ENCODE data around the gene SYNGR4.

The SYNGR4 gene

DNA sequence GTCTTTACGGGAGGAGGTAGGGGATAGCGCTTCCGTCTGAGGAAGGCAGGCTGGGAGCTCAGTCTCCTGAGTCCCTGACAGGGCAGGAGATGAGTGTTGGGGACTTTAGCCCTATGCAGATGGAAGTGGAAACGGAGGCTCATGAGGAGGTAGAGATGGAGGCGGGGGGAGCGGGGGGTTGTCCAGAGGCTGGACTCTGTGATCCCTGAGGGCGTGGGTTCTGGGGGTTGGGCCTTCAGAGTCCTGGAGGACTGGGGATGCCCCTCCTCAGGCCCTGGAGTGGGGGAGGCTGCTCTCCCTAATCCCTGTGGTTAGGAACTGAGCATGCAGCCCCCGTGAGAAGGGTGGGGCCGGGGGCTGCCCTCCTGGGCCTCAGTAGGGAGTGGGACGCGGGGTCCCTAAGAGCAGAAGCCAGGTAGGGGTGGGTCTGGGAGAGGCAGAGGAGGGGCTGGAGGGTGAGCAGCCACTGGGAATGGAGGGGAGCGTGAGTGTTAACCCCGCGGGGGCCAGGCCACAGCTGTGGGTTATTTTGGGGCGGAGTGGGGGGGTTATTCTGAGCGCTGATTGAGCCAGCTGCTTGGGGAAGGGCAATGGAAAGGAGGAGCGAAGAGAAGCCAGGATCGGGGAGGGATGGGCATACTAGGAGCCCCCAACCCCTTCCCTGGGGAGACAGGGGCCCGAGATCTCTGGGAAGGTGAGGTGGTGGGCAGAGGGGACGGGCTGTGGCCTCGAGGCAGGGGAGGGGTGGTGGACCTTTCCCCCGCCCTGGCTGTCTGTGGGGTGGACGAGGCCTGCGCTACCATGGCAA lies 32.1 kb downstream of the SYNGR4 start:
- DNase-seq (ENCODE audit: low read depth, low spot score), result no peak

DNA sequence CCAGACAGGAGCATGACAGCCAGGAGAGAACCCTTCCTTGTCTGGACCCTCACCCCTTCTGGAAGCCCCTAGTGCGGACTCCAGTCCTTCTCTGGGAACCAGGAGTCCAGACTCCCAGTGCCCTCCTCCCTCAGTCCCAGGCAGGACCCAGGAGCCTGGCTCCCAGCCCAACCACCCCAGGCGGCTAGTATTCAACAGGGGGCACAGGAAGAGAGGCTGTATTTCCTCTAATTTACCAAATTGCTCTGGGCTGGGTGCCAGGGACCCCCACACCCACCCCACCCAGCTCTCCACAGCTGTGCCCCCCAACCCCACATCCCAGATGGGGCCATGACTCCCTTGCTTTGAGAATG lies 32.6 kb downstream of the SYNGR4 start:
- no peak for DNase-seq (ENCODE audit: low read depth, low spot score)

DNA sequence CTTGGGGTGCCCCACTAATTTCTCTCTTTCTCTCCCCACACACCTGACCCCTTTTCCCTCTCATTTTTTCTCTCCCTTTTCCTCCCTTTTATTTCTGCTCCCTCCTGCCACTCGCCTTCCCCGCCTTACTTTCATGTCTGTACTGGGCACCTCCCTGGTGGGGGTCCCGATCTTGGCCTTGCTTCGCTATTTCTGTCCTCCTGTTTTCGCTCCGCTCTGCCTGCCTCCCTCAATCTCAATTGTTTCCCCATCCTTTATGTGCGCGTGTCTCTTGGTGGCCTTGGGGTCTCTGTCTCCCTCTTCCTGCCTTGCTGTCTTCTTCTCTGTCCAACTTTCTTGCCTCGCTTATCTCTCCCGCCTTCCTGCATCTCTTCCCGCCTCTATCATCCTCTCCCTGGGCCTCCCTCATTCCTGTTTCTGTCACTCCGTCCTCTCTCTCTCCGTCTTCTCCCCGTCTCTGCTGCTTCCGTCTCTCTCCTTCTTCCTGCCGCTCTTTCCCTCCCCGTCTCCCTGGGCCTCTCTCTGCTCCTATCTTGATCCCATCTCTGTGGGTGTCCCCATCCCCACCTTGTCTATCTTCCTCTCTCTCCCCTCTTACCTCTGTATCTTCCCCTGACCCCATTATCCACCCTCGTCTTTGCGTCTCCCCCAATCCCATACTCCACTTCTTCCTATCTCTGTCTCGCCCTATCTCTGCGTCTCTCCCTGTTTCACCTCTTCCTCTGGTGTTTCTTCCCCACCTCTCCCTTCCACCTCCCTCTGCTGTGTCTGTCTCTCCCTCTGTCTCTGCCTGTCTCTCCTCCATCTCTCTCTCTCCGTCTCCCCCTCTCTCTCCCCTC lies 33.3 kb downstream of the SYNGR4 start:
- DNase-seq (ENCODE audit: low read depth, low spot score), result no peak

DNA sequence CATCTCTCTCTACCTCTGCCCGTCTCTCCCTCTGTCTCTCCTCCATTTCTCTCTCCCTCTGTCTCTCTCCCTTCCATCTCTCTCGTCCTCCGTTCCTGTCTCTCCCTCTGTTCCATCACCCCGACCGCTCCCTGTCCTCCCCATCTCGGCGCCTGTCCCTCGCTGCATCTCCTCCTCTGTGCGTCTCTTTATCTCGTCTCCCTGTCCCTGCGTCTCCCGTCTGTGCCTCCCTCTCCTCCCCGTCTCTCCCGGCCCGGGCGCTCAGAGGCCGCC lies 33.9 kb downstream of the SYNGR4 start:
- no peak for DNase-seq (ENCODE audit: low read depth, low spot score)

DNA sequence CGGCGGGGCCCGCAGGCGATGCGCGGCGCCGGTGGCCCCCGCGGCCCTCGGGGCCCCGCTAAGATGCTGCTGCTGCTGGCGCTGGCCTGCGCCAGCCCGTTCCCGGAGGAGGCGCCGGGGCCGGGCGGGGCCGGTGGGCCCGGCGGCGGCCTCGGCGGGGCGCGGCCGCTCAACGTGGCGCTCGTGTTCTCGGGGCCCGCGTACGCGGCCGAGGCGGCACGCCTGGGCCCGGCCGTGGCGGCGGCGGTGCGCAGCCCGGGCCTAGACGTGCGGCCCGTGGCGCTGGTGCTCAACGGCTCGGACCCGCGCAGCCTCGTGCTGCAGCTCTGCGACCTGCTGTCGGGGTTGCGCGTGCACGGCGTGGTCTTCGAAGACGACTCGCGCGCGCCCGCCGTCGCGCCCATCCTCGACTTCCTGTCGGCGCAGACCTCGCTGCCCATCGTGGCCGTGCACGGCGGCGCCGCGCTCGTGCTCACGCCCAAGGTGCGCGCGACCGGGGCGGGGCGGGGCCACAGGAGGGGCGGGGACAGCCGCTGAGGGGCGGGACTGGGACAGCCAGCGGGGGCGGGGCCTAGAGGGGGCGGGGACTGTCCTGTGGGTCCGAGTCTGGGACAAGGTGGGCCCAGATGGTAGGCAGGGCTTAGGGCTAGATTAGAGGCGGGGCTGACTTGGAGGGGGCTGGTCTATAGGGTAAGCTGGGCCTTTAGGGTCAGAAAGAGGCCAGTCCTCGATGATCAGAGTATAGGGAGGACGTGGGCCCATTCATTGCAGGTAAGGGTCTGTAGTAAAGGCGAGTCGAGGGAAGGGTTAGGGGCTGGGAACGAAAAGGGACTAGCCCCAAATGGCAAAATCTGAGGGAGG lies 34.4 kb downstream of the SYNGR4 start:
- DNase-seq (ENCODE audit: low read depth, low spot score), result peak; percentile 86

DNA sequence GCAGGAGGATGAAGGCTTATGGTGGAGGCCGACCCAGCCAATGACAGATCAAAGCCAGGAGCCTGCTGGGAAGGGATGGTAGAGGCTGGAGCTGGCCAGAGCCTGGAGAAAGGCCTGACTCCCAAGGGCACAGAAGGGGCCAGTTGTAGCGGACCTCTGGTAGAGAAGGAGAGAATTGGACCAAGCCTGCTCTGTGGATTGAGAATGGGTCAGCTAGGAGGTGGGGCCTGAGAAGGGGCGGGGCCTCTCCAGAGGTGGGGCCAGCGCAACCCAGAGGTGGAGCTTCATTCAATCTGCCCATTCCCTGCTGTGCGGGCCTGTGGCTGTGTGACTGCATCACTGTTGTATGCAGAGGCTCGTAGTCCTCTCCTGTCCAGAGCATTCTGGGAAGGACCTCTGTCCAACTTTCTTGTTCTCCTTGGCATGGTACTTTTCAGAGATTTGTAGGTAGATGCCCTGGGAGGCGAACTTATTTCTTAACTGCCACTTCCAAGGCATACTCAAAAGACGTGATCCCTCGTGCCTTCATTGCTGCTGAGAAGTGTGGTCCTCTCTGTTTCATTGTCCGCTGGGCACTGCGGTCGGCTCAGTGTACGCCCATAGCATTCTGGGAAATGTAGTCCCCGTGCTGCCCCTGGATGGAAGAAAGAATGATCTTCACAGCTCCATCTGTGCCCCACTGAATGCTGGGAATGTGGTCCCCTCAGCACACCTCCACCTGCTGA lies 36.0 kb downstream of the SYNGR4 start:
- DNase-seq (ENCODE audit: low read depth, low spot score), result peak; percentile 59

DNA sequence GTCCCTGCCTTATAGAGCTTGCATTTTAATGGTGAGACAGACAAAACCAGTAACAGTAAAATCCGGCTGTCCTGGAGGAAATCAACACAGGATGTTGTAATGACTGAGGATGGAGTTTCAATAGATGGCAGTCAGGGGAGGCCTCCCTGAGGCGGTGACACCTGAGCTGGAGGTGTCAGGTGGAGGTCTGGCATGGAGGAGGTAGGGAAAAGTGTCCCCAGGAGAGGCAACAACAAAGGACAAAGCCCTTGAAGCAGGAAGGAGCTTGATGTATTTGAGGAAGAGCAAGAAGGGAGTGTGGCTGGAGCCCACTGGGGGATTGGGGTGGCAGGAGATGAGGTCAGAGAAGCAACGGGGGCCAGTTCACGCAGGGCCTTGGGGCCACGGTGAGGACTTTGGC lies 37.1 kb downstream of the SYNGR4 start:
- no peak for DNase-seq (ENCODE audit: low read depth, low spot score)

DNA sequence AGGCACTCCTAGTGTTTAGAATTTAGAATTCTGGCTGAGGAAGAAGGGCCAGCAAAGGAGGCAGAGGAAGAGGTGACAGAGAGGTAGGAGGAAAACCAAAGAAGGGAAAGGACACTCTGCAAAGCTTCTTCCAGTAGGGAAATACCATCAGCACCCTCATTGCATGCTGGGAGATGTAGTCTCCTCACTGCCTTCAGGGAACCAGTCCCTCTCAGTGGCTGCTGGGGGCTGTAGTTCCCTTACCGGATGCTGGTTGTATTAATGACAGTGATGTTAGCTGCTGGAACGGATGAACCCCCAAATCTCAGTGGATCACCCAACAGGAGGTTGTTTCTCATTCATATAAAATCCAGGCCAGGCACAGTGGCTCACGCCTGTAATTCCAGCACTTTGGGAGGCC lies 39.4 kb downstream of the SYNGR4 start:
- DNase-seq (ENCODE audit: low read depth, low spot score), result peak; percentile 70

DNA sequence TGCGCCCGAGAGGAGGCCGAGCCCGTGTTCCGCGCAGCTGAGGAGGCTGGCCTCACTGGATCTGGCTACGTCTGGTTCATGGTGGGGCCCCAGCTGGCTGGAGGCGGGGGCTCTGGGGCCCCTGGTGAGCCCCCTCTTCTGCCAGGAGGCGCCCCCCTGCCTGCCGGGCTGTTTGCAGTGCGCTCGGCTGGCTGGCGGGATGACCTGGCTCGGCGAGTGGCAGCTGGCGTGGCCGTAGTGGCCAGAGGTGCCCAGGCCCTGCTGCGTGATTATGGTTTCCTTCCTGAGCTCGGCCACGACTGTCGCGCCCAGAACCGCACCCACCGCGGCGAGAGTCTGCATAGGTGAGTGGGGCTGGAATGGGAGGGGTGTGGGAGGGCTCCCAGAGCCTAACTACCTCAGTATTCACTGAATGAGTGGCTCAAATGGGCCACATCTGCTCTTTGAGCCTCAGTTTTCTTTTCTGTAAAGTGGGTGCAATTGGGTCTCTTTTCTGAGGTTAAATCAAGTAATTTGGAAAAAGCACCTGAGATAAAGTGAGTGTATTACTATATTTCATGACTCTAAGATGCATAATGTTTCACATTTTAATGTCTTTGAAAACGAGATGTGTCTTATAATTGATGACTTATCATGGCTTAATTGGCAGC lies 41.0 kb downstream of the SYNGR4 start:
- DNase-seq (ENCODE audit: low read depth, low spot score), result no peak

DNA sequence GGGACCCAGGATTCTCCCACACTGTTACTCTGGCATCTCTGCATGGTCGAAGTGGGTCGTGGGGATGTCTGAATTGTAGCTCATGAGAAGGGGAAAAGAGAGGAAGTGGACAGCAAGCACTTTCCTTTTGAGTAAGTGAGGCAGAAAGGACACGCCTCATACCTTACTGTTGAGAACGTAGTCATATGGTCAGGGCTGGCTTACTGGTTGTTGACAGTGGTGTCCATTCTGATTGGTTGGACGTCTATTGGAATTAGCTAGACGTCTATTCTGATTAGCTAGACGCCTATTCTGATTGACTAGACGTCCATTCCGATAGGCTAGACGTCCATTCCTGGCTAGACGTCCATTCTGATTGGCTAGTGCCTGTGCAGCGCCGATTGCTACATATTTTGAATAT lies 41.7 kb downstream of the SYNGR4 start:
- DNase-seq (ENCODE audit: low read depth, low spot score), result no peak

DNA sequence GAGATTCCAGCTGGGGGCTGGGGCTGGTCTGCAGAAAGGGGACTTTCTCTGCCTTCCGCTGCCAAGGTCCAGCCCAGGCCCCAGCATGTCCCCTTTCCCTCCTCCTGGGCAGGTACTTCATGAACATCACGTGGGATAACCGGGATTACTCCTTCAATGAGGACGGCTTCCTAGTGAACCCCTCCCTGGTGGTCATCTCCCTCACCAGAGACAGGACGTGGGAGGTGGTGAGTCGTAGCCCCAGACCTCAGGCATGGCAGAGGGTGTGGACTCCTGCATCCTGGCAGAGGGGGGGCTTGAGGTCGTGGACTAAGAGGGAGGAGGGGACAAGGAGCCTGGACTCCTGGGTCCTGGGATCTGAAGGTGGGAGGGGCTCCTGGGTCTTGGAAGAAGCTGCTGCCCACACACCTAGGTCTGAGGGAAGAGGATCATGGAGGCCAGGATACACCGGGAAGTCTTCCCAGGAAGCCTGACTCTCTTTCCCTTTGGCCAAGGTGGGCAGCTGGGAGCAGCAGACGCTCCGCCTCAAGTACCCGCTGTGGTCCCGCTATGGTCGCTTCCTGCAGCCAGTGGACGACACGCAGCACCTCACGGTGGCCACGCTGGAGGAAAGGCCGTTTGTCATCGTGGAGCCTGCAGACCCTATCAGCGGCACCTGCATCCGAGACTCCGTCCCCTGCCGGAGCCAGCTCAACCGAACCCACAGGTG lies 49.9 kb downstream of the SYNGR4 start:
- no peak for DNase-seq (ENCODE audit: low read depth, low spot score)

DNA sequence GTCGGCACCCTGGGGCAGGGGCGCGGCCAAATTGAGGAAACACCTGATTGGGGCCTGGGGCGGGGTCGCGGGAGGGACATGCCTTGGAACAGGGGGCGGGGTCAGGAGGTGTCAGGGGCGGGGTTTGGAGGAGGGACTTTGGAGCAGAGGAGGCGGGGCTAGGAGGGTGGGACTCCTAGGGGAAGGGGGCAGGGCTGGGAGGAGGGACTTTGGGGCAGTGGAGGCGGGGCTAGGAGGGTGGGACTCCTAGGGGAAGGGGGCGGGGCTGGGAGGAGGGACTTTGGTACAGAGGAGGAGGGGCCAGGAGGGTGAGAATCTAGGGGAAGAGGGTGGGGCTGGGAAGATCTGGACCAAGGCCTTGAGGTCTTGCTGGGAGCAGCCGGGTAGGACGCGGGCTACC lies 51.2 kb downstream of the SYNGR4 start:
- peak; percentile 70 for DNase-seq (ENCODE audit: low read depth, low spot score)

DNA sequence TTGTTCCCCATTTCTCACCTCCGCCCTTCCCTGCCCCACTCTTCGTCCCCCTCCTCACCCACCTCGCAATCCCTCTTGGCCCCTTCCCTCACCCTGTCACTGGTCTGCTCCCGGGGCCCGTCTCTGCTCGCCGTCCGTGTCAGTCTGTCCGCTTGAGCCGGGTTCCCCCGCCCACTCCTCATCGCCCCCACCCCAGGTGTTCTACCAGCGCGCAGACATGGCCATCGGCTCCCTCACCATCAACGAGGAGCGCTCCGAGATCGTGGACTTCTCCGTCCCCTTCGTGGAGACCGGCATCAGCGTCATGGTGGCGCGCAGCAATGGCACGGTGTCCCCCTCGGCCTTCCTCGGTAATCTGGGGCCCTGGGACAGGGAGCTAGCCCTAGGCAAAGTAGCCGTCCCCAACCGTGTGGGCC lies 51.6 kb downstream of the SYNGR4 start:
- DNase-seq (ENCODE audit: low read depth, low spot score), result no peak

DNA sequence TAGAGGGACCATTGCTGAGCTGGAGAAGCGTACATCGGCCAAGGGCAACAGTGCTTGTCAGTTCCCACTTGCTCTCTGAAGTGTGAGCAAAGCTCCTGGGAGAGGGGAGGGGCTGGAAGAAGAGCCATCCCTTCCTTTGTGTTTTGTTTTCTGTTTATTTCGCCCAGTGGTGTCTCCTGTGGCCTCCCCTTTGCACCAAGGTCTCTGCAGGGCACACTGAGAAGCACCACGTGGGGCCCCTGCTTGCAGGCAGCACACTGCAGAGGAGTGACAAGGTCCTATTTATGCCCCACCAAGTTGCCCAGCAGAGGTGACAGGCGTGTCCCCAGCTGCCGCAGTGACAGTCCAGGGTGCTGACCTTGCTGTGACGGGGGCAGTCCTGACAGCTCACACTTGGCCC lies 53.3 kb downstream of the SYNGR4 start:
- DNase-seq (ENCODE audit: low read depth, low spot score), result no peak

DNA sequence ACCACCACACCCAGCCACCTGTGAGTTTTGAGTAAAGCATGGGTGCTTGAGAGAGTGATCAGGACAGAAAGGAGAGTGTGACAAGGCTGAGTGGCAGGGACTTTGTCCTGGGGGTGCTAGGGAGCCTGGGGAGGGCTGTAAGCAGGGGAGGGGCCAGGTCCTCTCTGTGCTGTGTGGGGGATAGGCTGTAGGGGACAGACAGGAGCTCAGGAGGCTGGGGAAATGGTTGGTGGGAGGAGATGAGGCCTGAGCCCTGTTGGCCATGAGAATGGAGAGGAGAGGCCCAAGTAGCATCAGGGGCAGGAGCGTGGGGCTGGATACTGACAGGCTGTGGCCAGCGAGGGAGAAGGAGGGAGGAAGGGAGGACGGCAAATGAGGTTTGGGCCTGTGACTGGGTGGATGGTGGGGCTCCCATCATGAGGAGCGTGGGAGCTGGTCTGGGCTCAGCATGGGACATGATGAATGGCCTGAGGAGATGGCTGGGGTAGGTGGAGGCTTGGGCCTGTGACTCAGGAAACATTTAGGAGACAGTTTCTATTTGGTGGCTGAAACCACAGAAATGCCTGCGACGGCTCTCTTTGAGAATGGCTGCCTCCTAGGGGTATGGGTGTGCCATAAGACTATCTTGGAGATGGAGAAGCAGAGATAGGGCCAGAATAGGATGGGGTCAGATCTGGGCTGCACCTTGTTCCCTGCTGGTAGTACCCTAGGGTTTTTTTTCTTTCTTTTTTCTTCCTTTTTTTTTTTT lies 54.3 kb downstream of the SYNGR4 start:
- peak; percentile 41 for DNase-seq (ENCODE audit: low read depth, low spot score)

DNA sequence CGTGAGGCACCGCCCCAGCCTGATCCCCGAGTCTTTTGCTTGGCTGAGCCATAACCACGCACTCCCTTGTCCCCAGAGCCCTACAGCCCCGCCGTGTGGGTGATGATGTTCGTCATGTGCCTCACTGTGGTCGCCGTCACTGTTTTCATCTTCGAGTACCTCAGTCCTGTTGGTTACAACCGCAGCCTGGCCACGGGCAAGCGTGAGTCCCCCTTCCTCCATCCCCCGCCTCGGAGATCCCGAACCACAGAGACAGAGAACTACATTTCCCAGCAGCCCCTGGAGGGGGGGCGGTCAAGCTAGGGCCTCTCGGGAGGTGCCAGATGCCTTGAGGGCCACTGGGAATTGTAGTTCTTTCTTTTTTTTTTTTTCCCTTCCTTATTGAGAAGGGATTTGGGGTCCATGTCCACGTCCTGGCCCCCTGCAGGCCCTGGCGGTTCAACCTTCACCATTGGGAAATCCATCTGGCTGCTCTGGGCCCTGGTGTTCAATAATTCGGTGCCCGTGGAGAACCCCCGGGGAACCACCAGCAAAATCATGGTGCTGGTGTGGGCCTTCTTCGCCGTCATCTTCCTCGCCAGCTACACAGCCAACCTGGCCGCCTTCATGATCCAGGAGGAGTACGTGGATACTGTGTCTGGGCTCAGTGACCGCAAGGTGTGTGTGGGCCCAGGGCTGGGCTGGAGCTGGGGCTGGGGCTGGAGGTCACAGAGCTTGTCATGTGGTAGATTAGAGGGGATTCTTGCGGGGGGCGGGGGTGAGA lies 55.2 kb downstream of the SYNGR4 start:
- peak; percentile 75 for DNase-seq (ENCODE audit: low read depth, low spot score)

DNA sequence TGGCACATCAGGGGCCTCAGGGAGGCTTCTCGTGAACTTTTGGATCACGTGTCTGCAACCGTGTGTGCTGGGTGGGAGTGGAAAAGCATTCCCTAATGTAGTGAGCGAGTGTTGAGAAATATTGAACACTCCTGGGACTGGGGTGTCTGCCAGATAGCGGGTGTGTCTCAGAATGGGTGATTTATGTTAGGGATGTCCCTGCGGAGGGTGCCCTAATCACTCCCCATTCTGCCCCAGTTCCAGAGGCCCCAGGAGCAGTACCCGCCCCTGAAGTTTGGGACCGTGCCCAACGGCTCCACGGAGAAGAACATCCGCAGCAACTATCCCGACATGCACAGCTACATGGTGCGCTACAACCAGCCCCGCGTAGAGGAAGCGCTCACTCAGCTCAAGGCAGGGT lies 57.4 kb downstream of the SYNGR4 start:
- DNase-seq (ENCODE audit: low read depth, low spot score), result no peak

DNA sequence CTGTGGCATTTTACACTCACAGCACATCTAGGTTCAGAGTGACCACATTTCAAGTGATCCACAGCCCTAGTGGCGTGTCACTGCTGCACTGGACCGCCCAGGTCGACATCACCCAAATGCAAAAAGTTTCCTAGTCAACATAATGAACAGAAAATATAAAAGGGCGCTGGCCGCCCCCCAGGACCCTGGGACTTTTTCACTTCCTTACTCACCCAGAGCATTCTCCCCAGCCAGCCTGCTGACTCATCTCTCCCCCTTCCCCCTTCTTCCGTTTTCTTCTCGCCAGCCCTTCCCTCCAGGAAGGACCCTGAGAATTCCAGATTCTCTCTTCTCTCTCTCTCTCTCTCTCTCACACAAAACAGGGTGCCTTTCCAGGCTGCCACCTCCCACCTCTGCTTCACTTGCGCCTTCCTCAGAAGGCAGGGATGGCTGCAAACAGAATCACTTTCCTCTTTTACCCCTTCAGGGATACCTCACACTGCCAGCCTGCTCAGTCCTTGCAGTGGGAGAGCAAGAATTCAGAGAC lies 60.6 kb downstream of the SYNGR4 start:
- peak; percentile 82 for DNase-seq (ENCODE audit: low read depth, low spot score)

All from astrocyte of the hippocampus (primary cell).